Thoracic aorta (tissue), 2 donors: Measurements from ENCODE around the gene STPG3. TPM values are rescaled to one million over a fixed set of nuclear protein-coding genes. Genes with fewer than 3 reads are reported as not detected.
"Not testable (repeated sequence)": the region's sequence is repeated elsewhere in the genome, so short reads cannot be mapped to it uniquely, and the experiment has no call there.

ENCODE experiments used
- ATAC-seq: fragments of 150-250 bp; one replicate; pipeline ENCODE4 v1.8.0; 2017; ENCODE audit warnings: low read depth; ENCODE audit not compliant: insufficient number of reproducible peaks, low FRiP score
- DNase-seq: peaks from one replicate; pipeline ENCODE4 v3.0.0-alpha.2; 2020; ENCODE audit warnings: low spot score
- H3K27ac ChIP-seq, 2 donors: fragments of 200-600 bp; sonication (generic); 1 replicate in 1 of 2; 2 replicates in 1 of 2; pipeline ENCODE4 v1.5.1; 2016; ENCODE audit warnings: mild to moderate bottlenecking in 2 of 2, moderate library complexity in 2 of 2
- H3K27me3 ChIP-seq: fragments of 200-600 bp; sonication (generic); replicated peaks from 2 replicates; pipeline ENCODE4 v1.6.0; 2016; ENCODE audit warnings: mild to moderate bottlenecking; ENCODE audit not compliant: insufficient read depth
- H3K36me3 ChIP-seq: fragments of 200-600 bp; sonication (generic); one replicate; pipeline ENCODE4 v1.5.1; 2016
- H3K4me1 ChIP-seq, 2 donors: fragments of 200-600 bp; sonication (generic); 1 replicate in 1 of 2; 2 replicates in 1 of 2; pipeline versions ENCODE4 v1.5.1 to v1.6.0; 2016; ENCODE audit warnings: low read depth in 2 of 2, mild to moderate bottlenecking in 1 of 2; ENCODE audit not compliant: control insufficient read depth in 1 of 2
- H3K4me3 ChIP-seq: fragments of 200-600 bp; sonication (generic); 2 replicates; pipeline ENCODE4 v1.5.1; 2016; ENCODE audit warnings: mild to moderate bottlenecking
- H3K9me3 ChIP-seq: fragments of 200-600 bp; sonication (generic); 2 replicates; pipeline ENCODE4 v1.5.1; 2016
- total RNA-seq, 2 donors: library from RNA; depleted of rRNA; stranded (reverse); fragments of >200 nt; gene quantifications; one replicate each; pipeline versions ENCODE4 v1.1.0 to v1.2.3, GENCODE V29; 2016
- TF ChIP-seq, protein P1 (sequence below): fragments of 200-600 bp; sonication (generic); IDR thresholded peaks from one replicate; pipeline ENCODE4 v1.5.1; 2019; ENCODE audit warnings: antibody characterized with exemption

STPG3 gene
- total RNA-seq, 2 donors from 2014 or later = not detected

DNA sequence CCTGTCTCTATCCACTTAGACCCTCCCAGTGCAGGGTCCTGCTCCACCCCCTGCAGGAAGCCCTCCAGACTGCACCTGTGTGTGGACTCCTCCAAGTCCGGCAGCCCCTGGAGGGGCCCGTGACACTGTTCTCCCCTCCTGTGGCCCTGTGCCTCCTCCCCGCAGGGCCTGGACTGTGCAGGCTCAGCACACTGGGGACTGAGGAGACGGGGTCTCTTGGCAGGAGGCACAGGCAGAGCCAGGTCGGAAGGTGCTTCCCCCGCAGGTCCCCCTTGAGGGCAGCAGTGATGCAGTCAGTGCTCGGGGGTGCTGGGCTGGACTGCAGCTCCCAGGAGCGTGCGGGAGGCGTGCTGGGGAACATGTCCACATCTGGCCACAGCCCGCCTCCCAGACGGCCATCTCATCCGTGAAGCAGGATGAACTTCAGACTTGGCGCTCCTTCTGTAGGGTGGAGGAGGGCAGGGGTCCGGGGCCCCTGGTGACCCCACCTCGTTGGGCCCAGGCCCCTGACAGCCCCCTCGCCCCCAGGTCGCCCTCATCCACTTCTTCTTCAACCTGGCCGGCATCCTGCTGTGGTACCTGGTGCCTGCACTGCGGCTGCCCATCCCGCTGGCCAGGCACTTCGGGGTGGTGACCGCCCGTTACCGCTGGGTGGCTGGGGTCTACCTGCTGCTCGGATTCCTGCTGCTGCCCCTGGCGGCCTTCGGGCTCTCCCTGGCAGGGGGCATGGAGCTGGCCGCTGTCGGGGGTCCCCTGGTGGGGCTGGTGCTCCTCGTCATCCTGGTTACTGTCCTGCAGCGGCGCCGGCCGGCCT is 15.5 kb upstream of the STPG3 start:
- Histone ChIP-seq H3K27me3 (no peaks in the 10 kb centered on the region), H3K36me3 (no peaks in the 10 kb centered on the region), H3K4me3 (peak overlapping the region; percentile 32), H3K27ac (no peak overlapping the region), H3K4me1 (peaks cover 3 to 29% of the 10 kb centered on the region in 2 donors), H3K9me3 (no peaks in the 10 kb centered on the region)
- TF ChIP-seq, protein P1, sequence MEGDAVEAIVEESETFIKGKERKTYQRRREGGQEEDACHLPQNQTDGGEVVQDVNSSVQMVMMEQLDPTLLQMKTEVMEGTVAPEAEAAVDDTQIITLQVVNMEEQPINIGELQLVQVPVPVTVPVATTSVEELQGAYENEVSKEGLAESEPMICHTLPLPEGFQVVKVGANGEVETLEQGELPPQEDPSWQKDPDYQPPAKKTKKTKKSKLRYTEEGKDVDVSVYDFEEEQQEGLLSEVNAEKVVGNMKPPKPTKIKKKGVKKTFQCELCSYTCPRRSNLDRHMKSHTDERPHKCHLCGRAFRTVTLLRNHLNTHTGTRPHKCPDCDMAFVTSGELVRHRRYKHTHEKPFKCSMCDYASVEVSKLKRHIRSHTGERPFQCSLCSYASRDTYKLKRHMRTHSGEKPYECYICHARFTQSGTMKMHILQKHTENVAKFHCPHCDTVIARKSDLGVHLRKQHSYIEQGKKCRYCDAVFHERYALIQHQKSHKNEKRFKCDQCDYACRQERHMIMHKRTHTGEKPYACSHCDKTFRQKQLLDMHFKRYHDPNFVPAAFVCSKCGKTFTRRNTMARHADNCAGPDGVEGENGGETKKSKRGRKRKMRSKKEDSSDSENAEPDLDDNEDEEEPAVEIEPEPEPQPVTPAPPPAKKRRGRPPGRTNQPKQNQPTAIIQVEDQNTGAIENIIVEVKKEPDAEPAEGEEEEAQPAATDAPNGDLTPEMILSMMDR = no peak
- ATAC-seq (no peak), DNase-seq (no peak)

DNA sequence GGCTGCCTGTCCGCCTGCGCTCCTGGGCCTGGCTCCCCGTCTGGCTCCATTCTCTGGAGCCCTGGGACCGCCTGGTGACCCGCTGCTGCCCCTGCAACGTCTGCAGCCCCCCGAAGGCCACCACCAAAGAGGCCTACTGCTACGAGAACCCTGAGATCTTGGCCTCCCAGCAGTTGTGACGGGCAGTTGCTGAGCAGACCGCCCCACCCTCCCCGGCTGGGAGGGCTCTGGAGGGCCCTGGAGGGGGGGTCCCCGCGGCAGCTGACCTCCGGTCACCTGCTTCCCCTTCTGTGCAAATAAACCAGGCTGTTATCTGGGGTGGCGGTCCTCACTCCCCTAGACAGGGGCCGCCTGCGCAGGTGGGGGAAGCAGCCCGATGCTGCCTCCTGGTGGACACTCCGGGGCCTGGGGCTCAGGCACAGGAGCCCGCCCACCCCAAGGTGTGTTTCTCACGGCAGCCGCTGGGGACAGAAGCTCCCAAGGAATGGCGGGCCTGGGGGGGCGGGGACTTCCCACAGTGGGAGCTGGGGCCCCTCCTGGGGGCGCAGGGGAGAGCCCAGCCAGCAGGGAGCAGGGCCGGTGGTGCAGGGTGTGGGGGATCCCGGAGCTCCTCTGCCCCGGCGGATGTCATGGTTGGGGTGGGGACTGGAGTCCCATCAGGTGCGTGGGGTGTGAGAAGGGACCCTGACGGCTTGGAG is 14.7 kb upstream of the STPG3 start:
- H3K36me3 ChIP-seq = no peaks in the 10 kb centered on the region
- ATAC-seq (no peak), DNase-seq (peak; percentile 45)
- H3K9me3 ChIP-seq = no peaks in the 10 kb centered on the region
- no peak overlapping the region for H3K27ac ChIP-seq
- H3K4me1 ChIP-seq = peaks cover 3 to 29% of the 10 kb centered on the region in 2 donors
- peak overlapping the region; percentile 32 for H3K4me3 ChIP-seq
- TF ChIP-seq, protein P1 = peak; percentile 99
- no peaks in the 10 kb centered on the region for H3K27me3 ChIP-seq

DNA sequence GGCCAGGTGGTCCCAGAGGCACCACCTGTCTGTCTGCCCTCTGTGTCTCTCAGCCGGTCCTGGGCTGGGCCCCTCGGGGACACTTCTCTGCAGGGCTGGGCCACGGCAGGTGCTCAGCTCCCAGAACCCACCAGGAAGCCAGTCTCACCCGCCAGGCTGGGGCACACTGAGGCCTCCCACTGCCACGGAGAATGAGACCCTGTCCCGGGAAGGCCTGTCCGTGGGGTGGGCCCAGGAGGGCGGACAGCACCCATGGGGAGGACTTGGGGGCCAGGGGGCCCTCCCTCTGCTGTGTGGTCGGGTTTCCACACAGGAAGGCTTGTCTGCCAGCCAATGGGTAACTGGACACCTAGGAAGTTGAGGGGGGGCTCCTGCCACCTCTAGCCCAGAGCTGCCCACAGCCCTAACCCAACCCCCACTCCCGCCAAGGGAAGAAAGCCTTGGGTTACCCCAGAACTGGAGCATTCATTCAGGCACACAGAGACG is 14.1 kb upstream of the STPG3 start:
- H3K4me3 ChIP-seq = no peak overlapping the region
- peaks cover 3 to 32% of the 10 kb centered on the region in 2 donors for H3K4me1 ChIP-seq
- no peak overlapping the region for H3K27ac ChIP-seq

DNA sequence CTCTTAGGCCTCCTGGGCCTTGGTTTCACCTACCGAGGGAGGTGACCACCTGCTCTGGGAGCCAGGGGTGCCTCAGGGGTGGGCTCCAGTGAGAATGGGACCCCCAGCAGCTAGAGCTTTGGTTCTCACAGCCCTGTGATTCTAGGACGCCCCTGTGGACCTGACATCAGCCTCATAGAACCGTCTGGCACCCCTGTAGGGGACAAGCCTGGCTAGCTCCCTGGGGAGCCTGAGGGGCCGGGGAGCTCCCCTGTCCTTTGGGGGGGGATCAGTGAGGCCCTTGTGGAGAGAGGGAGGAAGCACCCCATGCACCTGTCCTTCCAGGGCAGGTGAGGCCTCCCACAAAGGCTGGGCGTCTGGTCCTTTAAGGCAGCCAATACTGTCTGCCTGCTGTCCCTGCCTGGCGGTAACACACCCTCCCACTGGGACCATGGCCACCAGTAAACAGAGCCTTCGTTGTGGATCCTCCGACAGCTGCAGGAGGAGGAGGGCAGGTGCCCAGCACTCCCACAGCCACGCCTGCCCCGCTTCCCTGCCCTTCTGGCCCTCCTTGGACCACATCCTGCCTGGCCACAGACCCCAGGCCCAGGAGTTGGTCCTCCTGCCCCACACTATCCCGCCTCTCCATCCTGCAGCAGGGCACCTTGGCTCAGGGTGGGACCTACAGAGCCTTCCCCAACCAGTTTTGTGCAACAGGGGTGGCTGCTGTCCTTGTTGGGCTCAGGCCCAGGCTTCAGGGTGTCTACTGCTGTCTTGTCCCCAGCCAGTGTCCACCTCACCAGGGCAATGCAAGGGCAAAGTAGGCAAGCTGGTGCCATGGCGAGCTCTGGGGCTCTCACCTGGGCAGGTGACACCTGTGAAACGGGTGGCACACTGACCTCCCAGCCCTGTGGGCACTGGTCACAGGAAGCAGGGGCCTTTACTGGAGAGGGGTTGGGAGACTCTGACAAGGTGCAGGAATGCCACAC is 13.0 kb upstream of the STPG3 start:
- H3K4me3 ChIP-seq = no peak overlapping the region
- no peak for ATAC-seq
- H3K27me3 ChIP-seq = no peaks in the 10 kb centered on the region
- peaks cover 5% of the 10 kb centered on the region for H3K36me3 ChIP-seq
- no peak overlapping the region for H3K27ac ChIP-seq
- TF ChIP-seq, protein P1 = no peak
- peaks cover 9 to 43% of the 10 kb centered on the region in 2 donors for H3K4me1 ChIP-seq
- DNase-seq = no peak
- H3K9me3 ChIP-seq = no peaks in the 10 kb centered on the region

More for the DNA sequence above, 14.1 kb upstream of the STPG3 start:
- TF ChIP-seq, protein P1 = no peak
- Histone ChIP-seq H3K9me3 (no peaks in the 10 kb centered on the region), H3K27me3 (no peaks in the 10 kb centered on the region), H3K36me3 (no peaks in the 10 kb centered on the region)
- ATAC-seq = no peak
- no peak for DNase-seq

DNA sequence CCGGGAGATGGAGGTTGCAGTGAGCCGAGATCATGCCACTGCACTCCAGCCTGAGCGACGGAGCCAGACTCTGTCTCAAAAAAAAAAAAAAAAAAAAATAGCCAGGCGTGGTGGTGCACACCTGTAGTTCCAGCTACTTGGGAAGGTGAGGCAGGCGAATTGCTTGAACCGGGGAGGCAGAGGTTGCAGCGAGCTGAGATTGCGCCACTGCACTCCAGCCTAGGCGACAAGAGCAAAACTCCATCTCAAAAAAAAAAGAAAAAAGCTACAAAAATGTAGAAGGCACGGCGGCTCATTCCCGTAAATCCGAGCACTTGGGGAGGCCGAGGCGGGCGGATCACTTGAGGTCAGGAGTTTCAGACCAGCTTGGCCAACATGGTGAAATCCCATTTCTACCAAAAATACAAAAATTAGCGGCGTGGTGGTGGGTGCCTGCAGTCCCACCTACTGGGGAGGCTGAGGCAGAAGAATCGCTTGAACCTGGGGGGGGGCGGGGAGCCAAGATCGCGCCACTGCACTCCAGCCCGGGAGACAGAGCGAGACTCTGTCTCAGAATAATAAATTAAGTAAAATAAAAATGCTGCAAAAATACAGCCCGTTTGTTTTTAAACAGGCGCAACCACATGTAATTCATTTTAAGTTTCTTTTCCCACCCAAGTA is 11.4 kb upstream of the STPG3 start:
- not testable (repeated sequence) for H3K9me3 ChIP-seq, H3K27me3 ChIP-seq, ATAC-seq, DNase-seq
- H3K36me3 ChIP-seq = peaks cover 12% of the 10 kb centered on the region
- H3K4me3 ChIP-seq = peak overlapping the region; percentile 84
- peak overlapping the region; percentile 90 for H3K27ac ChIP-seq
- H3K4me1 ChIP-seq = peaks cover 9 to 48% of the 10 kb centered on the region in 2 donors
